Mesothelial cell of epicardium (in vitro differentiated cells): Measurements from ENCODE around the gene IRF8. TPM values are rescaled to one million over a fixed set of nuclear protein-coding genes. Genes with fewer than 3 reads are reported as not detected.

Experiments used
- DNase-seq, 2 experiments: peaks; one replicate each; pipeline ENCODE4 v3.0.0; 2021; ENCODE audit warnings: low spot score in 2 of 2; ENCODE audit not compliant: unreplicated experiment in 2 of 2
- H3K27ac Mint-ChIP-seq: 2 replicates; pipeline ENCODE4 v1.8.0; 2021; ENCODE audit warnings: mixed read lengths
- H3K27me3 Mint-ChIP-seq: 2 replicates; pipeline ENCODE4 v1.8.0; 2021; ENCODE audit warnings: low read depth, mixed read lengths
- H3K36me3 Mint-ChIP-seq: 2 replicates; pipeline ENCODE4 v1.8.0; 2021; ENCODE audit warnings: mixed read lengths
- H3K4me1 Mint-ChIP-seq: 2 replicates; pipeline ENCODE4 v1.8.0; 2021; ENCODE audit warnings: mixed read lengths
- H3K4me3 Mint-ChIP-seq: 2 replicates; pipeline ENCODE4 v1.8.0; 2021; ENCODE audit warnings: mild to moderate bottlenecking, moderate library complexity, mixed read lengths
- H3K9me3 Mint-ChIP-seq: 2 replicates; pipeline ENCODE4 v1.8.0; 2021; ENCODE audit warnings: mixed read lengths
- total RNA-seq: library from RNA; stranded (reverse); gene quantifications from 3 replicates; pipeline ENCODE4 v1.2.1, GENCODE V29; 2021
- TF ChIP-seq, protein P1 (sequence below): fragments of 200-600 bp; sonication (generic); IDR thresholded peaks from one replicate; pipeline ENCODE4 v1.5.0; 2021; ENCODE audit warnings: antibody characterized with exemption; ENCODE audit not compliant: unreplicated experiment

Gene IRF8
- total RNA-seq, 1 donor from 2014 or later, result 5.8 TPM

DNA sequence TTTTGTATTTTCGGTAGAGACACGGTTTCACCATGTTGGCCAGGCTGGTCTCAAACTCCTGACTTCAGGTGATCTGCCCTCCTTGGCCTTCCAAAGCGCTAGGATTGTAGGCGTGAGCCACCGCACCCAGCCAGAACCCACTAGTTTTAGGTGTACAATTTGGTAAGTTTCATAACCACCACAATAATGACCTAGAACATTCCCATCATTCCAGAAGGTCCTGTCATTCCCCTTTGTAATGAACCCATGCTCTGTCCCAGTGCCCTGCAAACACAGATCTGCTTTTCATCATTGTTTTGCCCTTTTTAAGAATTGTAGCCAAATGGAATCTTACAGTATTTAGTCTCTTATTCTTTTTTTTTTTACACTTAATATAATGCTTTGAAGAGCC lies 35.6 kb upstream of the IRF8 start:
- H3K9me3 Mint-ChIP-seq, result peaks cover 13% of the 10 kb centered on the region
- no peaks in the 10 kb centered on the region for H3K36me3 Mint-ChIP-seq
- DNase-seq, result no peak
- H3K27ac Mint-ChIP-seq, result no peak overlapping the region
- H3K4me1 Mint-ChIP-seq, result no peaks in the 10 kb centered on the region
- peaks cover 4% of the 10 kb centered on the region for H3K27me3 Mint-ChIP-seq
- TF ChIP-seq, protein P1, sequence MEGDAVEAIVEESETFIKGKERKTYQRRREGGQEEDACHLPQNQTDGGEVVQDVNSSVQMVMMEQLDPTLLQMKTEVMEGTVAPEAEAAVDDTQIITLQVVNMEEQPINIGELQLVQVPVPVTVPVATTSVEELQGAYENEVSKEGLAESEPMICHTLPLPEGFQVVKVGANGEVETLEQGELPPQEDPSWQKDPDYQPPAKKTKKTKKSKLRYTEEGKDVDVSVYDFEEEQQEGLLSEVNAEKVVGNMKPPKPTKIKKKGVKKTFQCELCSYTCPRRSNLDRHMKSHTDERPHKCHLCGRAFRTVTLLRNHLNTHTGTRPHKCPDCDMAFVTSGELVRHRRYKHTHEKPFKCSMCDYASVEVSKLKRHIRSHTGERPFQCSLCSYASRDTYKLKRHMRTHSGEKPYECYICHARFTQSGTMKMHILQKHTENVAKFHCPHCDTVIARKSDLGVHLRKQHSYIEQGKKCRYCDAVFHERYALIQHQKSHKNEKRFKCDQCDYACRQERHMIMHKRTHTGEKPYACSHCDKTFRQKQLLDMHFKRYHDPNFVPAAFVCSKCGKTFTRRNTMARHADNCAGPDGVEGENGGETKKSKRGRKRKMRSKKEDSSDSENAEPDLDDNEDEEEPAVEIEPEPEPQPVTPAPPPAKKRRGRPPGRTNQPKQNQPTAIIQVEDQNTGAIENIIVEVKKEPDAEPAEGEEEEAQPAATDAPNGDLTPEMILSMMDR, result no peak
- no peak overlapping the region for H3K4me3 Mint-ChIP-seq

DNA sequence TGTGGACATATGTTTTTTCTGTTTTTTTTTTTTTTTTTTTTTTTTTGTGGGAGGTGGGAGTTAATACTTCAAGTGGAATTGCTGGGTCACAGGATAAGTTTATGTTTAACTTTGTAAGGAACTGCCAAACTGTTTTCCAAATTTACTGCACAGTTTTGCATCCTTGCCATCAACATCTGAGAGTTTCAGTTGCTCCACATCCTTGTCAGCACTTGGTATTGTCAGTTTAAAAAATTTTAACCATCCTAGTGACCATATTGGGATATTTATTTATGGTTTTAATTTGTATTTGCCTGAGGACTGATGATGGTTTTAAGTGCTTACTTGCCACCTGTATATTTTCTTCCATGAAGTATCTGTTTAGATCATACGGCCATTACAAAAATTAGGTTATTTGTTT lies 34.0 kb upstream of the IRF8 start:
- Mint-ChIP-seq H3K36me3 (no peaks in the 10 kb centered on the region), H3K27ac (no peak overlapping the region)
- TF ChIP-seq, protein P1, result no peak

DNA sequence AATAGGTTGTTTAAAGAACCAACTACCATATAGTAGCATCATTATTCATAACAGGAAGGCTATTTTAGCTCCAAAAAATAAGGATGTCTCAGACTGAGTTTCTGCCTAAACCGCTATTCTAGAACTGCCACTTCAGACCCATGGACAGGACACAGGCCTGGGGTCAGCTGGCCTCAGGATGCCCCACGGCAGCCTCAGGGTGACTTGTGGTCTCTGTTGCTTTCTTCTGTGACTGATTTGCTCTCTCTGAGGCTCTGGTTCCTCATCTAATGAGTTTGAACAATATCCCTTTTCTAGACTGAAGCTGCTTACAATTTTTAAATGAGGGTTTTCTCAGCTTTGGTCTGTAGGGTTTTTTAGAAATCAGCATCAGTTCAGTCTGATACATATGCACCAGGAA lies 31.8 kb upstream of the IRF8 start:
- H3K4me1 Mint-ChIP-seq, result peaks cover 9% of the 10 kb centered on the region
- no peak overlapping the region for H3K4me3 Mint-ChIP-seq
- TF ChIP-seq, protein P1, result no peak
- H3K27ac Mint-ChIP-seq, result no peak overlapping the region
- peaks cover 12% of the 10 kb centered on the region for H3K27me3 Mint-ChIP-seq
- H3K36me3 Mint-ChIP-seq, result no peaks in the 10 kb centered on the region
- peak in 1 of 2 experiments; percentile 14 for DNase-seq
- peaks cover 18% of the 10 kb centered on the region for H3K9me3 Mint-ChIP-seq

More for the DNA sequence above, 34.0 kb upstream of the IRF8 start:
- no peak overlapping the region for H3K4me3 Mint-ChIP-seq
- H3K27me3 Mint-ChIP-seq, result peaks cover 3% of the 10 kb centered on the region
- DNase-seq, result no peak
- peaks cover under 1% of the 10 kb centered on the region for H3K4me1 Mint-ChIP-seq
- H3K9me3 Mint-ChIP-seq, result peaks cover 18% of the 10 kb centered on the region

DNA sequence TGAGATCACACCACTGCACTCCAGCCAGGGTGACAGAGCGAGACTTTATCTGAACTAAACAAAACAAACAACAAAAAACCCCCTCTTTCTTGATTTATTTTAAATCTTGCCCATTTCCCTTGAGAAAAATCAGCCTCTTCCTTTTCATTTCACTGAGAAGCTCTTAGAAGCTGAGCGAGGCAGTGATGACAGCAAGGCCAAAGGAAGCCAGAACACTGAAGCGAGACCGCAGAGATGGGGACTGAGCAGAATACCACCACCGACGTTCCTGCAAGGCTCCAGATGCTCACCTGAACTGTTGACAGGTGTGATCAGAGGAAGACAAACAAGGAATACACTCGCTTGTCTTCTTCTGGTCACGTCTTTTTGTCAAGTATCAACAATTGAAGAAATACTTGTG lies 30.5 kb upstream of the IRF8 start:
- Mint-ChIP-seq H3K4me1 (peaks cover 9% of the 10 kb centered on the region), H3K36me3 (no peaks in the 10 kb centered on the region), H3K27ac (no peak overlapping the region), H3K27me3 (peaks cover 15% of the 10 kb centered on the region), H3K9me3 (peaks cover 18% of the 10 kb centered on the region), H3K4me3 (no peak overlapping the region)
- TF ChIP-seq, protein P1, result no peak
- DNase-seq, result peak in 1 of 2 experiments; percentile 9

DNA sequence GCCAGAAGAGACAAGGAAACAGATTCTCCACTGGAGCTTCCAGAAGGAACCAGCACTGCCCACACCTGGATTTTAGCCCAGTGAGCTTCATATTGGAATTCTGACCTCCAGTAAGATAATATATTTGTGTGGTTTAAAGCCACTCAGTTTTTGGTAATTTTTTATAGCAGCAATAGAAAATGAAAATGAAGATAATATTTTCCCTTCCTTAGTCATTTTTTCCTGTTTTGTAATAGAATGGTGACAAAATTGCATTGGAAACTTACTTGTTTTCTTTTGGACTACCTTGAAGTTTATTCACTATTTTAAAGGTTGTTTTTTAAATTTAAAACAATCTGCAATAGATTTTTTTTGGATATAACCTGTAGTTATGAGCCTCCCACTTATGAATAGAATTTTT lies 29.8 kb upstream of the IRF8 start:
- no peak for DNase-seq
- Mint-ChIP-seq H3K27ac (no peak overlapping the region), H3K27me3 (peaks cover 15% of the 10 kb centered on the region), H3K4me1 (peaks cover 9% of the 10 kb centered on the region), H3K9me3 (peaks cover 18% of the 10 kb centered on the region), H3K4me3 (no peak overlapping the region), H3K36me3 (no peaks in the 10 kb centered on the region)
- TF ChIP-seq, protein P1, result no peak
